Stomach (tissue), 9 donors: Measurements from ENCODE around the gene MAP3K5. TPM values are rescaled to one million over a fixed set of nuclear protein-coding genes. Genes with fewer than 3 reads are reported as not detected.

Source experiments
- DNase-seq, 2 donors: peaks; one replicate each; pipeline versions ENCODE4 v3.0.0 to v3.0.0-alpha.2; 2013 to 2019
- H3K27ac ChIP-seq, 5 donors: fragments of 200-600 bp in 4 of 5; sonication (generic) in 4 of 5; one replicate each; pipeline ENCODE4 v1.5.1; 2013 to 2019; ENCODE audit warnings: mild to moderate bottlenecking in 1 of 5, moderate library complexity in 1 of 5
- H3K27me3 ChIP-seq, 3 donors: fragments of 200-600 bp; sonication (generic); one replicate each; pipeline ENCODE4 v1.5.1; 2017 to 2019; ENCODE audit warnings: mixed run types in 1 of 3
- H3K36me3 ChIP-seq, 4 donors: fragments of 200-600 bp; sonication (generic); 1 replicate in 3 of 4; 2 replicates in 1 of 4; pipeline ENCODE4 v1.5.1; 2016 to 2019
- H3K4me1 ChIP-seq, 4 donors: fragments of 200-600 bp; sonication (generic); one replicate each; pipeline ENCODE4 v1.5.1; 2016 to 2019
- H3K4me3 ChIP-seq, 4 donors: fragments of 200-600 bp; sonication (generic) in 3 of 4; one replicate each; pipeline ENCODE4 v1.5.1; 2016 to 2019; ENCODE audit warnings: mild to moderate bottlenecking in 1 of 4
- H3K9me3 ChIP-seq, 4 donors: fragments of 200-600 bp; sonication (generic); one replicate each; pipeline ENCODE4 v1.5.1; 2016 to 2019
- EP300 ChIP-seq: sonication (generic); formaldehyde crosslinking; IDR thresholded peaks from one replicate; pipeline ENCODE4 v1.6.1; 2017; ENCODE audit warnings: antibody characterized with exemption
- POLR2A ChIP-seq, 4 donors: fragments of 450-650 bp; IDR thresholded peaks; one replicate each; pipeline ENCODE4 v1.6.1; 2016; ENCODE audit warnings: antibody characterized with exemption in 4 of 4, control low read depth in 2 of 4, mild to moderate bottlenecking in 1 of 4, moderate library complexity in 1 of 4
- POLR2AphosphoS5 ChIP-seq, 3 donors: sonication (generic); formaldehyde crosslinking; IDR thresholded peaks; one replicate each; pipeline ENCODE4 v1.6.1; 2016; ENCODE audit warnings: antibody characterized with exemption in 3 of 3
- WGBS, 5 donors: extraction: QIAGEN DNeasy Blood & Tissue Kit in 3 of 5; methylation state at CpG; one replicate each; pipeline versions ENCODE4 v1.1.5 to v1.1.7; 2013 to 2018; 5-methylcytosine and 5-hydroxymethylcytosine counted together
- intact Hi-C: fragments of 100-400 bp; cut with DNase I; formaldehyde crosslinking; loops from one replicate; pipeline ENCODE4 v1.15.1; 2023; ENCODE audit warnings: low total_unique reads
- polyA plus RNA-seq, 3 donors: library from polyadenylated mRNA; stranded (reverse); fragments of 200-250 nt; gene quantifications; one replicate each; pipeline ENCODE4 v1.2.3, GENCODE V29; 2013
- total RNA-seq, 5 donors: library from RNA; depleted of rRNA; stranded (reverse); fragments of >200 nt; gene quantifications; one replicate each; pipeline versions ENCODE4 v1.1.0 to v1.2.3, GENCODE V29; 2014 to 2016
- TF ChIP-seq, protein P1 (sequence below), 7 experiments: fragments of 450-650 bp in 4 of 7; fragments of 200-600 bp in 3 of 7; sonication (generic) in 3 of 7; IDR thresholded peaks; one replicate each; pipeline ENCODE4 v1.5.1; 2016 to 2019; ENCODE audit warnings: antibody characterized with exemption in 7 of 7, control low read depth in 2 of 7, mild to moderate bottlenecking in 1 of 7
- donor health status: healthy with polysubstance abuse.
- donor health status: Bipolar disorder and iron deficiency.
- donor health status: healthy.

The MAP3K5 gene
- total and polyA plus RNA-seq, 8 donors, result 4.9 to 40.3 (median 23.6) TPM

DNA sequence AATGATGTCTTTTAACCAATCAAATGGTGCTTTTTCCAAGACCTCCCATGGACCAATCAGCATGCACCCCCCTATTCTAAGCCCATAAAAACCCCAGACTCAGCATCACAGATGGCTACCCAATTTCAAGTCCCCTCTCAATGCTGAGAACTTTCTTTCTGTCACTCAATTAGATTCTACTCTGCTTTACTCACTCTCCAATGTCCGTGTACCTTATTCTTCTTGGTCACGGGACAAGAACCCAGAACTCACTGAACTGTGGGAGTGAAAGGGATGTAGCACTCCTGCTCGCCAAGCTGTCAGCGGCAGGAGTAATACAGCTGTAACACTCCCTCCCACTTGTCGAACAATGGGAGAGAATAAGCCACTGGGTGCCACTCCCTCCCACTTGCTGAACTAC lies 221.2 kb downstream of the MAP3K5 start:
- Histone ChIP-seq H3K4me3 (no peak overlapping the region), H3K36me3 (peaks cover 0 to 60% (median 49%) of the 10 kb centered on the region in 4 donors), H3K4me1 (peaks cover 4 to 25% (median 13%) of the 10 kb centered on the region in 4 donors), H3K9me3 (peaks cover 0 to 12% (median 6%) of the 10 kb centered on the region in 4 donors), H3K27me3 (no peaks in the 10 kb centered on the region), H3K27ac (no peak overlapping the region)
- intact Hi-C loops, result no loop called here
- TF ChIP-seq, protein P1, sequence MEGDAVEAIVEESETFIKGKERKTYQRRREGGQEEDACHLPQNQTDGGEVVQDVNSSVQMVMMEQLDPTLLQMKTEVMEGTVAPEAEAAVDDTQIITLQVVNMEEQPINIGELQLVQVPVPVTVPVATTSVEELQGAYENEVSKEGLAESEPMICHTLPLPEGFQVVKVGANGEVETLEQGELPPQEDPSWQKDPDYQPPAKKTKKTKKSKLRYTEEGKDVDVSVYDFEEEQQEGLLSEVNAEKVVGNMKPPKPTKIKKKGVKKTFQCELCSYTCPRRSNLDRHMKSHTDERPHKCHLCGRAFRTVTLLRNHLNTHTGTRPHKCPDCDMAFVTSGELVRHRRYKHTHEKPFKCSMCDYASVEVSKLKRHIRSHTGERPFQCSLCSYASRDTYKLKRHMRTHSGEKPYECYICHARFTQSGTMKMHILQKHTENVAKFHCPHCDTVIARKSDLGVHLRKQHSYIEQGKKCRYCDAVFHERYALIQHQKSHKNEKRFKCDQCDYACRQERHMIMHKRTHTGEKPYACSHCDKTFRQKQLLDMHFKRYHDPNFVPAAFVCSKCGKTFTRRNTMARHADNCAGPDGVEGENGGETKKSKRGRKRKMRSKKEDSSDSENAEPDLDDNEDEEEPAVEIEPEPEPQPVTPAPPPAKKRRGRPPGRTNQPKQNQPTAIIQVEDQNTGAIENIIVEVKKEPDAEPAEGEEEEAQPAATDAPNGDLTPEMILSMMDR (IDR thresholded peaks at IDR 0.05), result no peak
- TF ChIP-seq EP300 (no peak), POLR2AphosphoS5 (IDR thresholded peaks at IDR 0.05) (no peak), POLR2A (IDR thresholded peaks at IDR 0.05) (no peak)
- 98 to 100% (median 98%) methylated on average over 5 of the region's 5 CpGs for WGBS, 5 donors
- DNase-seq, result no peak

DNA sequence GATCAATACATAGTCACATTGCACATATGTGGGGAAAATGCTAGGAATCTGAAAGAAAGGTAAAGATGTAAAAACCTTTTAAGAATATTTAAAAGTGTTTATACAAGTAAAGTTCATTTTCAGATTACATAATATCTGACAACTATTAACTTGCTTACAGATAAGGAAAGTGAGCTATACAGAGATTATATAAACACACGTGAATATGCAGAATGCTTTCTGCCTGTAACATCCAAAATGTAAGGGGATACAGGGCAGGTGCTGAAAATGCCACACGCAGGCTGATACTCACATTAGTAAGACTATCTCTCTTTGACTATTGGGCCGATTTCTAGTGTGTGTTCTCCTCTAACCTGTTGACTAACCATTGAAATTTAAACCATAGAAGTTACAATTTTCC lies 224.1 kb downstream of the MAP3K5 start:
- Histone ChIP-seq H3K27ac (peak overlapping the region in 2 of 5 donors; percentile 21 to 22), H3K4me1 (peaks cover 11 to 53% (median 23%) of the 10 kb centered on the region in 4 donors), H3K36me3 (peaks cover 0 to 50% (median 36%) of the 10 kb centered on the region in 4 donors), H3K9me3 (peaks cover 0 to 12% (median 6%) of the 10 kb centered on the region in 4 donors), H3K4me3 (no peak overlapping the region), H3K27me3 (no peaks in the 10 kb centered on the region)
- DNase-seq, result no peak
- WGBS, 5 donors, result 30 to 60% (median 47%) methylated on average over 3 of the region's 3 CpGs
- intact Hi-C loops, result no loop called here
- TF ChIP-seq POLR2A (IDR thresholded peaks at IDR 0.05), result no peak
- TF ChIP-seq, protein P1 (IDR thresholded peaks at IDR 0.05), result no peak
- no peak for TF ChIP-seq POLR2AphosphoS5 (IDR thresholded peaks at IDR 0.05)
- no peak for TF ChIP-seq EP300

DNA sequence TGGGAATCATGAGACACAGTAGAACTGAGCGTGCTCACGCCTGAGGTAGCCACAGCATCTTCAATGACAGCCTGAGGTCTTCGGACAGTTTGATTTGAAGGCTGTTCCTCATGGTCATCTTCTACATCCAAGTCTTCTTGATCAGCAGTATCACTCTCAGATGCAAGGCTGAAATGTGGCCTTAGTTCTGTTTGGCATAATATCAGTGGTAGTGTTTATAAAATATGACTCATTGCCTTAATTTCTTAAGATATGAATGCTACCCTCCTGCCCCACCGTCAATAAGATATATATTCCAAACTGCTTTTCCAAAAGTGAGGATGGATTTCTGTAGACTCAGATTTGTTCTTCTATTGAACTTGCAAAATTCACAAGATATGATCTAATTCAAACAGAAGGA lies 224.6 kb downstream of the MAP3K5 start:
- DNase-seq, result no peak
- no peak overlapping the region for H3K4me3 ChIP-seq
- TF ChIP-seq POLR2A (IDR thresholded peaks at IDR 0.05) (no peak), EP300 (no peak), POLR2AphosphoS5 (IDR thresholded peaks at IDR 0.05) (no peak)
- TF ChIP-seq, protein P1 (IDR thresholded peaks at IDR 0.05), result no peak
- H3K27ac ChIP-seq, result peak overlapping the region in 4 of 5 donors; percentile 21 to 82 (median 26)
- intact Hi-C loops, result no loop called here
- peaks cover 0 to 50% (median 34%) of the 10 kb centered on the region in 4 donors for H3K36me3 ChIP-seq
- peaks cover 11 to 53% (median 23%) of the 10 kb centered on the region in 4 donors for H3K4me1 ChIP-seq
- peaks cover 0 to 12% (median 6%) of the 10 kb centered on the region in 4 donors for H3K9me3 ChIP-seq
- WGBS, 5 donors, result 76 to 81% (median 78%) methylated on average over 4 of the region's 4 CpGs
- H3K27me3 ChIP-seq, result no peaks in the 10 kb centered on the region

DNA sequence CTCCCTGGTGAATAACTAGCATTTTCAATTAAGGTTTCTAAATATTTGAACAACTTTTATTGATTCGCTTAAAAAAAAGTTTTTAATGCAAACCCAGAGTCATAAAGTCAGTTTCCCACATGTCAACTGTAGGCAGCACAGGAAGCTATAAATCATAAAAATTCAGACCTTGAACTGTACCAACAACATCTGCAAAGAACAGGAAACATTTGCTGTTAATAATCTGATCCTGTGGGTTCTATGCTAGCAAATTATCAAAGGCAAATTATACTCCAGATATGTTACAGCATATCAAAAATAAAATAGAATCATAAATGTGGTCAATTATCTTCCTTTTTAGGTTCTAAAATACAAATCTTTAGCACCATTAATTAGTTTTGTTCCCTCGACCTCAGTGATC lies 225.4 kb downstream of the MAP3K5 start:
- TF ChIP-seq POLR2AphosphoS5 (IDR thresholded peaks at IDR 0.05) (no peak), EP300 (no peak), POLR2A (IDR thresholded peaks at IDR 0.05) (no peak)
- TF ChIP-seq, protein P1 (IDR thresholded peaks at IDR 0.05), result no peak
- H3K27ac ChIP-seq, result peak overlapping the region in 3 of 5 donors; percentile 21 to 31 (median 22)
- peaks cover 0 to 53% (median 36%) of the 10 kb centered on the region in 4 donors for H3K36me3 ChIP-seq
- H3K9me3 ChIP-seq, result peaks cover 0 to 12% (median 6%) of the 10 kb centered on the region in 4 donors
- peak in 1 of 2 donors; percentile 14 for DNase-seq
- WGBS, 5 donors, result 42 to 58% (median 53%) methylated on average over 2 of the region's 2 CpGs
- no peak overlapping the region for H3K4me3 ChIP-seq
- intact Hi-C loops, result no loop called here
- H3K27me3 ChIP-seq, result no peaks in the 10 kb centered on the region
- H3K4me1 ChIP-seq, result peaks cover 11 to 53% (median 23%) of the 10 kb centered on the region in 4 donors
